ENCODE data around the gene RPGRIP1. TPM values are rescaled to one million over a fixed set of nuclear protein-coding genes. Genes with fewer than 3 reads are reported as not detected.

The RPGRIP1 gene
- total RNA-seq, 1 donor from 2014 or later, result 0.63 TPM

GRCh38 chr14:21256539-21257393 lies 23.1 kb upstream of the RPGRIP1 start:
- no peaks in the 10 kb centered on the region for H3K9me3 Mint-ChIP-seq
- H3K4me1 Mint-ChIP-seq (ENCODE audit: unreplicated experiment), result peaks cover 28% of the 10 kb centered on the region
- peaks cover 54% of the 10 kb centered on the region for H3K36me3 Mint-ChIP-seq
- H3K27me3 Mint-ChIP-seq, result no peaks in the 10 kb centered on the region
- TF ChIP-seq CTCF (conservative IDR thresholded peaks at IDR 0.05), result no peak
- no peak for DNase-seq (ENCODE audit: extremely low spot score, unreplicated experiment)
- H3K4me3 Mint-ChIP-seq, result peak overlapping the region; percentile 27
- H3K27ac Mint-ChIP-seq, result peak overlapping the region; percentile 18

GRCh38 chr14:21257394-21257909 lies 22.4 kb upstream of the RPGRIP1 start:
- TF ChIP-seq CTCF (conservative IDR thresholded peaks at IDR 0.05), result no peak
- DNase-seq (ENCODE audit: extremely low spot score, unreplicated experiment), result no peak
- Mint-ChIP-seq H3K27me3 (no peaks in the 10 kb centered on the region), H3K36me3 (peaks cover 54% of the 10 kb centered on the region), H3K4me1 (ENCODE audit: unreplicated experiment) (peaks cover 33% of the 10 kb centered on the region), H3K27ac (peak overlapping the region; percentile 18), H3K9me3 (no peaks in the 10 kb centered on the region), H3K4me3 (peak overlapping the region; percentile 56)

GRCh38 chr14:21258005-21258888 lies 21.6 kb upstream of the RPGRIP1 start:
- Mint-ChIP-seq H3K27me3 (no peaks in the 10 kb centered on the region), H3K36me3 (peaks cover 57% of the 10 kb centered on the region), H3K27ac (peak overlapping the region; percentile 67), H3K9me3 (no peaks in the 10 kb centered on the region), H3K4me3 (peak overlapping the region; percentile 27), H3K4me1 (ENCODE audit: unreplicated experiment) (peaks cover 38% of the 10 kb centered on the region)
- no peak for TF ChIP-seq CTCF (conservative IDR thresholded peaks at IDR 0.05)
- DNase-seq (ENCODE audit: extremely low spot score, unreplicated experiment), result no peak

- peak overlapping the region; percentile 67 for H3K27ac Mint-ChIP-seq
- H3K4me3 Mint-ChIP-seq, result peak overlapping the region; percentile 27
- H3K36me3 Mint-ChIP-seq, result peaks cover 61% of the 10 kb centered on the region
- no peaks in the 10 kb centered on the region for H3K27me3 Mint-ChIP-seq
- no peak for TF ChIP-seq CTCF (conservative IDR thresholded peaks at IDR 0.05)
- no peaks in the 10 kb centered on the region for H3K9me3 Mint-ChIP-seq
- DNase-seq (ENCODE audit: extremely low spot score, unreplicated experiment), result no peak
- peaks cover 47% of the 10 kb centered on the region for H3K4me1 Mint-ChIP-seq (ENCODE audit: unreplicated experiment)
Measured at GRCh38 chr14:21258889-21259787, 20.7 kb upstream of the RPGRIP1 start.

GRCh38 chr14:21261824-21262223 lies 18.1 kb upstream of the RPGRIP1 start:
- H3K27me3 Mint-ChIP-seq, result no peaks in the 10 kb centered on the region
- no peaks in the 10 kb centered on the region for H3K9me3 Mint-ChIP-seq
- H3K27ac Mint-ChIP-seq, result peak overlapping the region; percentile 32
- H3K36me3 Mint-ChIP-seq, result peaks cover 70% of the 10 kb centered on the region
- H3K4me1 Mint-ChIP-seq (ENCODE audit: unreplicated experiment), result peaks cover 54% of the 10 kb centered on the region
- TF ChIP-seq CTCF (conservative IDR thresholded peaks at IDR 0.05), result no peak
- no peak overlapping the region for H3K4me3 Mint-ChIP-seq
- no peak for DNase-seq (ENCODE audit: extremely low spot score, unreplicated experiment)

Data from type B pancreatic cell (in vitro differentiated cells).